ENCODE results near the gene NLK.

GRCh38 chr17:27997044-27997401, 45.5 kb upstream of the NLK start:
- TF ChIP-seq, protein P1, sequence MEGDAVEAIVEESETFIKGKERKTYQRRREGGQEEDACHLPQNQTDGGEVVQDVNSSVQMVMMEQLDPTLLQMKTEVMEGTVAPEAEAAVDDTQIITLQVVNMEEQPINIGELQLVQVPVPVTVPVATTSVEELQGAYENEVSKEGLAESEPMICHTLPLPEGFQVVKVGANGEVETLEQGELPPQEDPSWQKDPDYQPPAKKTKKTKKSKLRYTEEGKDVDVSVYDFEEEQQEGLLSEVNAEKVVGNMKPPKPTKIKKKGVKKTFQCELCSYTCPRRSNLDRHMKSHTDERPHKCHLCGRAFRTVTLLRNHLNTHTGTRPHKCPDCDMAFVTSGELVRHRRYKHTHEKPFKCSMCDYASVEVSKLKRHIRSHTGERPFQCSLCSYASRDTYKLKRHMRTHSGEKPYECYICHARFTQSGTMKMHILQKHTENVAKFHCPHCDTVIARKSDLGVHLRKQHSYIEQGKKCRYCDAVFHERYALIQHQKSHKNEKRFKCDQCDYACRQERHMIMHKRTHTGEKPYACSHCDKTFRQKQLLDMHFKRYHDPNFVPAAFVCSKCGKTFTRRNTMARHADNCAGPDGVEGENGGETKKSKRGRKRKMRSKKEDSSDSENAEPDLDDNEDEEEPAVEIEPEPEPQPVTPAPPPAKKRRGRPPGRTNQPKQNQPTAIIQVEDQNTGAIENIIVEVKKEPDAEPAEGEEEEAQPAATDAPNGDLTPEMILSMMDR (IDR thresholded peaks at IDR 0.05): no peak
- no peak for TF ChIP-seq POLR2A (IDR thresholded peaks at IDR 0.05)

All from tibial nerve (tissue), 3 donors.